Stimulated activated CD8-positive, alpha-beta memory T cell treated with anti-CD3 and anti-CD28 coated beads, Interleukin-4, amount 100 ng/mL, for 4 hours (primary cell): Measurements from ENCODE around the gene MB.
"Not testable (repeated sequence)": the region's sequence is repeated elsewhere in the genome, so short reads cannot be mapped to it uniquely, and the experiment has no call there.

Experiments used
- DNase-seq, 2 donors: peaks; one replicate each; pipeline ENCODE4 v3.0.0-alpha.2; 2020; ENCODE audit warnings: low read depth in 2 of 2, low spot score in 1 of 2

Gene MB

GRCh38 chr22:35617137-35617755 lies at the start of gene MB:
TSS of gene MB (minus strand) at chr22:35617329. CDS start at chr22:35617257, 72 bp downstream.
- no peak for DNase-seq

- not testable (repeated sequence) for DNase-seq
Observed at GRCh38 chr22:35666699-35667098, 49.6 kb upstream of the MB start.

- DNase-seq: no peak
Observed at GRCh38 chr22:35664955-35665587, 47.9 kb upstream of the MB start.

GRCh38 chr22:35663371-35663770 lies 46.2 kb upstream of the MB start:
- DNase-seq: no peak

GRCh38 chr22:35662914-35663313 lies 45.8 kb upstream of the MB start:
- no peak for DNase-seq

GRCh38 chr22:35661464-35661863 lies 44.3 kb upstream of the MB start:
- no peak for DNase-seq

- DNase-seq: peak; percentile 31 to 50
Observed at GRCh38 chr22:35660291-35661127, 43.4 kb upstream of the MB start.

GRCh38 chr22:35657571-35658312 lies 40.6 kb upstream of the MB start:
- no peak for DNase-seq

- no peak for DNase-seq
Observed at GRCh38 chr22:35656284-35656752, 39.2 kb upstream of the MB start.

- no peak for DNase-seq
Observed at GRCh38 chr22:35653824-35654223, 36.7 kb upstream of the MB start.

- DNase-seq: no peak
Observed at GRCh38 chr22:35651085-35651484, 34.0 kb upstream of the MB start.

- no peak for DNase-seq
Observed at GRCh38 chr22:35649636-35650250, 32.6 kb upstream of the MB start.

GRCh38 chr22:35649026-35649553 lies 32.0 kb upstream of the MB start:
- DNase-seq: no peak

GRCh38 chr22:35648066-35649025 lies 31.2 kb upstream of the MB start, which contains the start of gene APOL6:
TSS of gene APOL6 (plus strand) at chr22:35648446. CDS start at chr22:35656426, 7,980 bp downstream.
- DNase-seq: peak in 1 of 2 donors; percentile 34

GRCh38 chr22:35645646-35646045 lies 28.5 kb upstream of the MB start:
- DNase-seq: no peak

GRCh38 chr22:35643991-35644390 lies 26.9 kb upstream of the MB start:
- no peak for DNase-seq

- DNase-seq: no peak
Observed at GRCh38 chr22:35642305-35642741, 25.2 kb upstream of the MB start.

GRCh38 chr22:35641494-35642120 lies 24.5 kb upstream of the MB start:
- DNase-seq: no peak

GRCh38 chr22:35638410-35638809 lies 21.3 kb upstream of the MB start:
- DNase-seq: no peak
